Ovary (tissue), 9 donors: ENCODE measurements around the gene APOH. TPM values are rescaled to one million over a fixed set of nuclear protein-coding genes. Genes with fewer than 3 reads are reported as not detected.

Source experiments
- DNase-seq, 5 donors: peaks; one replicate each; pipeline ENCODE4 v3.0.0-alpha.2; 2019 to 2020
- H3K27ac ChIP-seq, 2 donors: fragments of 200-600 bp; one replicate each; pipeline versions ENCODE4 v1.5.1 to v1.8.0; 2019 to 2022
- H3K27me3 ChIP-seq: fragments of 200-600 bp; one replicate; pipeline ENCODE4 v1.8.0; 2022
- H3K36me3 ChIP-seq: fragments of 200-600 bp; sonication (generic); one replicate; pipeline ENCODE4 v1.5.1; 2019
- H3K4me1 ChIP-seq: one replicate; pipeline ENCODE4 v1.8.1; 2013; ENCODE audit warnings: mild to moderate bottlenecking, moderate library complexity; ENCODE audit not compliant: insufficient read depth
- H3K4me3 ChIP-seq: fragments of 200-600 bp; sonication (generic); one replicate; pipeline ENCODE4 v1.5.1; 2017
- H3K9me3 ChIP-seq, 2 donors: fragments of 200-600 bp in 1 of 2; sonication (generic) in 1 of 2; one replicate each; pipeline versions ENCODE4 v1.5.1 to v1.8.1; 2013 to 2019; ENCODE audit warnings: mild to moderate bottlenecking in 1 of 2, moderate library complexity in 1 of 2
- EP300 ChIP-seq: sonication (generic); formaldehyde crosslinking; IDR thresholded peaks from one replicate; pipeline ENCODE4 v1.6.1; 2017; ENCODE audit warnings: antibody characterized with exemption
- POLR2A ChIP-seq: fragments of 450-650 bp; IDR thresholded peaks from one replicate; pipeline ENCODE4 v1.6.1; 2017; ENCODE audit warnings: antibody characterized with exemption, mild to moderate bottlenecking, moderate library complexity
- WGBS, 3 donors: extraction: QIAGEN DNeasy Blood & Tissue Kit in 1 of 3; methylation state at CpG; one replicate each; pipeline versions ENCODE4 v1.1.5 to v1.1.7; 2013 to 2017; 5-methylcytosine and 5-hydroxymethylcytosine counted together
- intact Hi-C, 4 donors: fragments of 100-400 bp; cut with DNase I; formaldehyde crosslinking; loops; one replicate each; pipeline versions ENCODE4 v1.11.0 to v1.15.1; 2022 to 2023
- polyA plus RNA-seq, 2 donors: library from polyadenylated mRNA; stranded (reverse); fragments of 200-250 nt in 1 of 2; fragments of 350-450 nt in 1 of 2; fragmentation: Illumina TruSeq in 1 of 2; extraction: RNeasy Lipid Tissue Mini Kit (QIAGEN cat#74804) in 1 of 2; gene quantifications; one replicate each; pipeline ENCODE4 v1.2.3, GENCODE V29; 2013 to 2014
- total RNA-seq, 7 donors: library from RNA; depleted of rRNA in 2 of 7; stranded (reverse); fragments of >200 nt in 2 of 7; fragmentation: NEBNext Ultra II Directional in 3 of 7; extraction: Animal tissue kit (Norgen Biotek cat#: 25700) in 3 of 7; gene quantifications; one replicate each; pipeline versions ENCODE4 v1.1.0 to v1.2.4, GENCODE V29; 2016 to 2023
- TF ChIP-seq, protein P1 (sequence below), 3 donors: fragments of 450-650 bp in 2 of 3; fragments of 200-600 bp in 1 of 3; IDR thresholded peaks; one replicate each; pipeline versions ENCODE4 v1.5.1 to v1.8.0; 2016 to 2022; ENCODE audit warnings: antibody characterized with exemption in 3 of 3, mild to moderate bottlenecking in 1 of 3
- donor health status: DM: no; HTN: no; CAD: no; lungs with moderate emphysema.
- donor health status: DM: no; HTN: no; CAD: no.
- donor health status: Bipolar disorder and iron deficiency.
- donor health status: DM: yes; HTN: yes; CAD: no.
- donor health status: DM: no; HTN: no; CAD: no.
- donor health status: DM: yes; HTN: yes; CAD: no.

The APOH gene
- total and polyA plus RNA-seq, 9 donors, result 0.32 to 2.6 (median 0.82) TPM; not detected in 4

DNA sequence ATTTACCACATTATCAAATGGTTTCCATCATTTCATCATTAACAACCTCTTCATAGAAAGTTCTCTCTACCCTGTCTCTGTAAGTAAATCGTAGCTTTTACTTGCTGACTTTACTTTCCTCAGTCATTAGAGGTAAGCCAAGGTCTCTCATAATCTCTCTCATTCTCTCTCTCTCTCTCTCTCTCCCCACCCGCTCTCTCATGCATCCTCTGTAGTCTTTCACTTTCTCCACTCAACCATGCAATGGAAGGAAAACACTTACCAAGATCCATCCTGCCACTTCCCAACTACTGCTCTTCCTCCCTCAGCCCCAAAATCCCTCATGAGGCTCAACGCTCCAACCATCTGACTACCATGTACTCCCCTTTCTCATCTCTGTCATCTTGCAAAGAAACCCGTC is 43.4 kb downstream of the APOH start:
- TF ChIP-seq, protein P1, sequence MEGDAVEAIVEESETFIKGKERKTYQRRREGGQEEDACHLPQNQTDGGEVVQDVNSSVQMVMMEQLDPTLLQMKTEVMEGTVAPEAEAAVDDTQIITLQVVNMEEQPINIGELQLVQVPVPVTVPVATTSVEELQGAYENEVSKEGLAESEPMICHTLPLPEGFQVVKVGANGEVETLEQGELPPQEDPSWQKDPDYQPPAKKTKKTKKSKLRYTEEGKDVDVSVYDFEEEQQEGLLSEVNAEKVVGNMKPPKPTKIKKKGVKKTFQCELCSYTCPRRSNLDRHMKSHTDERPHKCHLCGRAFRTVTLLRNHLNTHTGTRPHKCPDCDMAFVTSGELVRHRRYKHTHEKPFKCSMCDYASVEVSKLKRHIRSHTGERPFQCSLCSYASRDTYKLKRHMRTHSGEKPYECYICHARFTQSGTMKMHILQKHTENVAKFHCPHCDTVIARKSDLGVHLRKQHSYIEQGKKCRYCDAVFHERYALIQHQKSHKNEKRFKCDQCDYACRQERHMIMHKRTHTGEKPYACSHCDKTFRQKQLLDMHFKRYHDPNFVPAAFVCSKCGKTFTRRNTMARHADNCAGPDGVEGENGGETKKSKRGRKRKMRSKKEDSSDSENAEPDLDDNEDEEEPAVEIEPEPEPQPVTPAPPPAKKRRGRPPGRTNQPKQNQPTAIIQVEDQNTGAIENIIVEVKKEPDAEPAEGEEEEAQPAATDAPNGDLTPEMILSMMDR (IDR thresholded peaks at IDR 0.05), result no peak
- TF ChIP-seq EP300 (no peak), POLR2A (no peak)
- no peak overlapping the region for H3K27ac ChIP-seq
- no peaks in the 10 kb centered on the region for H3K36me3 ChIP-seq
- no peak for DNase-seq
- H3K4me1 ChIP-seq, result no peaks in the 10 kb centered on the region
- 96 to 98% (median 98%) methylated on average over 4 of the region's 4 CpGs for WGBS, 3 donors
- intact Hi-C loops, result no loop called here
- no peak overlapping the region for H3K4me3 ChIP-seq
- H3K27me3 ChIP-seq, result no peaks in the 10 kb centered on the region
- no peaks in the 10 kb centered on the region for H3K9me3 ChIP-seq

DNA sequence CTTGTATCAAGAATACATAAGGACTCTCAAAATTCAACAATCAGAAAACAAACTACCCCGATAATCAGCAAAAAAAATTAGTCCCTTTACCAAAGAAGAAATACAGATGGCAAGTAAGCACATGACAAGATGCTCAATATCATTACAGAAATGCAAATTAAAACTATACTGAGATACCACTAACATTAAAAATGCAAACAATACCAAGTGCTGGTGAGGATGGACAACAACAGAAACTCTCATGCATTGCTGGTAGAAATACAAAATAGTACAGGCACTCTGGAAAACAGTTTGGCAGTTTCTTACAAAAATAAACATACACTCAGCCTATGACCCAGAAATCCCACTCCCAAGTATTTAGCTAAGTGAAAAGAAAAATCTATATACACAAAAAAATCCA is 44.8 kb downstream of the APOH start:
- Histone ChIP-seq H3K27ac (no peak overlapping the region), H3K9me3 (no peaks in the 10 kb centered on the region), H3K4me1 (no peaks in the 10 kb centered on the region), H3K36me3 (no peaks in the 10 kb centered on the region), H3K27me3 (no peaks in the 10 kb centered on the region), H3K4me3 (no peak overlapping the region)
- WGBS, 3 donors, result 100% methylated on average over 1 of the region's 1 CpG
- no peak for DNase-seq
- intact Hi-C loops, result no loop called here
- TF ChIP-seq EP300 (no peak), POLR2A (no peak)
- TF ChIP-seq, protein P1 (IDR thresholded peaks at IDR 0.05), result no peak

DNA sequence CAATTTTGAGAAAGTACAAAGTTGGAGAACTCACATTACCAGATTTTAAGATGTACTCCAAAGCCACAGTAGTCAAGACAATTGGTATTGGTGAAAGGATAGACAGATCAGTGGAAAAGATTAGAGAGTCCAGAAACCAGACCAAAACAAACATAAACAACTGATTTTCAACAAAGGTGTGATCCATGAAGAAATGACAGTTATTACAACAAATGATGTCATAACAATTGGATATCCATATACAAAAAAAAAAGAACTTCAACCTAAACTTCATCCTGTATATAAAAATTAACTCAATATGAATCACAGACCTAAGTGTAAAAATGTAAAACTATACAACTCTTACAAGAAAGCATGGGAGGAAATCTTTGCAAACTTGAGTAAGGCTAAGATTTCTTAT is 45.7 kb downstream of the APOH start:
- intact Hi-C loops, result no loop called here
- H3K9me3 ChIP-seq, result no peaks in the 10 kb centered on the region
- no peaks in the 10 kb centered on the region for H3K27me3 ChIP-seq
- no peaks in the 10 kb centered on the region for H3K36me3 ChIP-seq
- no peak overlapping the region for H3K27ac ChIP-seq
- no peaks in the 10 kb centered on the region for H3K4me1 ChIP-seq
- H3K4me3 ChIP-seq, result no peak overlapping the region
- DNase-seq, result no peak
- TF ChIP-seq POLR2A, result no peak
- TF ChIP-seq, protein P1 (IDR thresholded peaks at IDR 0.05), result no peak
- no peak for TF ChIP-seq EP300

DNA sequence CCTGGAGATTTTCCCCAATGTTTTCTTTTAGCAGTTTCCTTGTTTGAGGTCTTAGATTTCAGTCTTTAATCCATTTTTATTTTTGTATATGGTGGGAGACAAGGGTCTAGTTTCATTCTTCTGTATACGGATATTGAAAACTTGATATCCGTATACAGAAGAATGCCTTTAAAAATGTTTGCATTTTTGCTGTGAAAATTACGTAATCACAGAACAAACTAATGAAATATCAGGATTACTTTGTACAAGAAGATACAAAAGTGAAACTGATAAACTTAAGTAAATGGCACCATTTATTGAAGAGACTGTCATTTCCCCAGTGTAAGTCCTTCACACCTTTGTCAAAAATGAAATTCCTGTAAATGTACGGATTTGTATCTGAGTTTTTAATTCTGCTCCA is 50.6 kb downstream of the APOH start:
- Histone ChIP-seq H3K9me3 (no peaks in the 10 kb centered on the region), H3K27ac (no peak overlapping the region), H3K4me1 (no peaks in the 10 kb centered on the region), H3K4me3 (no peak overlapping the region), H3K27me3 (no peaks in the 10 kb centered on the region), H3K36me3 (no peaks in the 10 kb centered on the region)
- 97 to 98% (median 98%) methylated on average over 4 of the region's 4 CpGs for WGBS, 3 donors
- TF ChIP-seq, protein P1 (IDR thresholded peaks at IDR 0.05), result no peak
- intact Hi-C loops, result no loop called here
- no peak for DNase-seq

- Histone ChIP-seq H3K4me1 (no peaks in the 10 kb centered on the region), H3K9me3 (no peaks in the 10 kb centered on the region), H3K36me3 (no peaks in the 10 kb centered on the region), H3K4me3 (no peak overlapping the region), H3K27ac (no peak overlapping the region), H3K27me3 (no peaks in the 10 kb centered on the region)
- no peak for DNase-seq
- TF ChIP-seq, protein P1 (IDR thresholded peaks at IDR 0.05), result no peak
- TF ChIP-seq EP300 (no peak), POLR2A (no peak)
- intact Hi-C loops, result no loop called here
Measured at GRCh38 chr17:66177048-66177447, 52.2 kb downstream of the APOH start.
